Cerebellar cortex (tissue), 1 donor: Measurements from ENCODE around the gene RLN3.
"Not testable (repeated sequence)": the region's sequence is repeated elsewhere in the genome, so short reads cannot be mapped to it uniquely, and the experiment has no call there.

ENCODE experiments used
- DNase-seq: peaks from one replicate; pipeline ENCODE4 v3.0.0-alpha.2; 2015; ENCODE audit warnings: low spot score

The RLN3 gene

GRCh38 chr19:13995017-13995728, 32.8 kb upstream of the RLN3 start:
- peak; percentile 90 for DNase-seq

GRCh38 chr19:13995878-13996765, 31.8 kb upstream of the RLN3 start:
- no peak for DNase-seq

GRCh38 chr19:13996928-13997630, 30.9 kb upstream of the RLN3 start:
- peak; percentile 82 for DNase-seq

- no peak for DNase-seq
Measured at GRCh38 chr19:13997631-13997962, 30.4 kb upstream of the RLN3 start.

GRCh38 chr19:13998426-13998825, 29.5 kb upstream of the RLN3 start:
- DNase-seq = no peak

- DNase-seq = no peak
Measured at GRCh38 chr19:13999085-13999484, 28.9 kb upstream of the RLN3 start.

GRCh38 chr19:14000691-14001375, 27.1 kb upstream of the RLN3 start:
- no peak for DNase-seq

GRCh38 chr19:14002571-14003250, 25.2 kb upstream of the RLN3 start:
- DNase-seq = peak; percentile 65

- no peak for DNase-seq
Measured at GRCh38 chr19:14003251-14004055, 24.5 kb upstream of the RLN3 start.

- peak; percentile 54 for DNase-seq
Measured at GRCh38 chr19:14004619-14005348, 23.2 kb upstream of the RLN3 start.

- DNase-seq = peak; percentile 82
Measured at GRCh38 chr19:14005349-14006084, 22.4 kb upstream of the RLN3 start.

- DNase-seq = peak; percentile 100
Measured at GRCh38 chr19:14006085-14006765, 21.7 kb upstream of the RLN3 start, which contains the start of gene RFX1. TSS of gene RFX1 (minus strand) at chr19:14006320. CDS start at chr19:13993843, 12,477 bp downstream.

GRCh38 chr19:14006766-14007562, 21.0 kb upstream of the RLN3 start:
- DNase-seq = no peak

- DNase-seq = no peak
Measured at GRCh38 chr19:14012378-14012915, 15.5 kb upstream of the RLN3 start.

- no peak for DNase-seq
Measured at GRCh38 chr19:14015524-14016035, 12.4 kb upstream of the RLN3 start.

- no peak for DNase-seq
Measured at GRCh38 chr19:14019100-14019499, 8.8 kb upstream of the RLN3 start.

- DNase-seq = not testable (repeated sequence)
Measured at GRCh38 chr19:14019739-14020138, 8.2 kb upstream of the RLN3 start.
